Measurements from ENCODE around the gene S100A14.
A peak's percentile ranks its signal among the peaks of the same experiment; 100 is the strongest.

Gene S100A14

DNA sequence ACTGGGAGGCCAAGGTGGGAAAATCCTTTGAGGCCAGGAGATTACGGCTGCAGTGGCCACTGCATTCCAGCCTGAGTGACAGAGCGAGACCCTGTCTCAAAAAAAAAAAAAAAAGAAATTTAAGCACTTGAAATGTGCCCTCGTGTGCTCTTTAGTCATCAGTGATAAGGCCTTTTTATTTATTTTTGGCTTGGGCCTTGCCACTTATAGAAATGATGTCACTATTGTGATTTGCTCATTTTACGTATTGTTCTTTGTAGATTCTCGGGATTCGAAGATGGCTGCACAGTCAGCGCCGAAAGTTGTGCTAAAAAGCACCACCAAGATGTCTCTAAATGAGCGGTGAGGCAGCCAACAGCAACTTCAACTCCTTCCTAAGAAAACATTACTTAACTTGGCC, 20.2 kb upstream of the S100A14 start:
- no peak for DNase-seq

DNA sequence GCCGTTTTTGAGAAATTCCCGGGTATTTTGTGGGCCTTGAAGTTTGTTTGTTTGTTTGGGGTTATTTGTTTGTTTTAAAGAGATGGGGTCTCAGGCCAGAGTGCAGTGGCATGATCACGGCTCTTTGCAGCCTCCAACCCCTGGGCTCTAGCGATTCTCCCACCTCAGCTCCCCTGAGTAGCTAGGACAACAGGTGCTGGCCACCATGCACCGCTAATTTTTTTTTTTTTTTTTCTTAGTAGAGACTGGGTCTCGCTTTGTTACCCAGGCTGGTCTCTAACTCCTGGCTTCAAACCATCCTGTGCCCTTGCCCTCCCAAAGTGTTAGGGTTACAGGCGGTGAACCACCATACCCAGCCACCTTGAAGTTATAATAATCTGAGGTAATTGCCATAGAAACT, 19.7 kb upstream of the S100A14 start:
- no peak for DNase-seq

DNA sequence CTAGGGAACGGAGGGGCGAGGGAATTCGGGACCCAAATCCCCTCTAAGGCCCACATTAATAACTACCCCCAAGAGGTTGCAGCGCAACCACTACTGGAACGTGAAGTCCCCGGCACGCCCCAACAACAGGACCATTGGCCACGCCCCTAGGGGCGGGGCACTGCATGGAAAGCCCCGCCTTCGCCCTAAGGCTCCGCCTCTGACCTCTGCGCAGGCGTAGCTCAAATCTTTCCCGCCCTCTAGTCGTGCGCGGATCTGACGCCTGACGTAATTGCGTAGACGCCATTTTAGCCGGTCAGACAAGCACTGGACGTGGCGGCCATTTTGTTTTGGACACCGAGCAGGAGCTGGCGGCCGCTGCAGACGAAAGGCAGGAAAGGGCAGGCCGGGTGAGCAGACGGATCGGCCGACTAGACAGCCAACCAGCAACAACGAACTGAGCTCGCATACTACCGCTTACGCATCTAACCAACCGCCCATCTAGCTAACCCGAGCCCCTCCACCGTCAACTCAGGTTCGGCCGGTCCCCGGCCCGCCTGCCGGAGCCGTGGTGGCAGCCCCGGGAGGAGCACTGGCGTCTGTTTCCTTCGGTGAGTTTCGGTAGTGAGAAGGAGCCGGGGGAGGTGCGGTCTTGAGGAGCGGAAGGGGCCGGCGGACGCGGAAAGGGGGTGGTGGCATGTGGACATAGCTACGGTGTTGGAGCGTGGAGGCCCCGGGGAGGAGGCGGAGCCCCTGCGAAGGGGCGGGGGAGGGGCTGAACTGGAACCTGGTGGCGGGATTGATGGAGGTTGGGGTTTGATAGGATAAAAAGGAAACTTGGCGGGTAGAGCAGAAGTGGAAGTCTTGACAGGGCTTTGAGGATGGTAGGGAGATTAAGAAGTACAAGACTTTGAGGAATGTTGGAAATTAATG, 17.9 kb upstream of the S100A14 start, which contains the start of gene CHTOP:
Gene CHTOP (plus strand): TSS at position 313 of the 912 bp plus-strand sequence. CDS start 2,523 bp downstream, outside the sequence.
- DNase-seq = peak; percentile 100

DNA sequence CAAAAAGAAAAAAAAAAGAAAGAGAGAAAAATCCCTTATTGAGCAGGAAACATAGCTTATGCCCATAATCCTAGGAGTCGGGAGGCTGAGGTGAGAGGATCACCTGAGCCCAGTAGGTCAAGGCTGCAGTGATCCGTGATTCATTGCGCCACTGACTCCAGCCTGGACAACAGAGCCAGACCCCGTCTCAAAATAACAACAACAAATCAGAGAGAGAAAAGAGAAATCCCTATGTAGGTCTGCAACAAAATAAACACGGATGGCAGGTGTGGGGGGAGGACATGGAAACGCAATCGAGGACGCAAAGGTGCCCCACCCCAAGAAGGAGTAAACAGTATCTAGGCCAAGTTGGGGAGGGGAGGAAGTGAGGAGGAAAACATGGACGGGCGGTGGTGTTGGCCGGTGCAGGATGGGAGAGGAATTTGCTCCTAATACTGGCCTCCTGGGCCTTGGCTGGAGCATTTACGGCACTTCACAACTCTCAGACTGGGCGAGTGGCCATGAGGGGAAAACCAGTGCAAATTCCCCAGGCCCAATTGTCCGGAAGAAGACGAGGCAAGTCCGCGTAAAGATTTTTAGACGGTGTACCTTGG, 17.1 kb upstream of the S100A14 start:
- DNase-seq = peak; percentile 74

DNA sequence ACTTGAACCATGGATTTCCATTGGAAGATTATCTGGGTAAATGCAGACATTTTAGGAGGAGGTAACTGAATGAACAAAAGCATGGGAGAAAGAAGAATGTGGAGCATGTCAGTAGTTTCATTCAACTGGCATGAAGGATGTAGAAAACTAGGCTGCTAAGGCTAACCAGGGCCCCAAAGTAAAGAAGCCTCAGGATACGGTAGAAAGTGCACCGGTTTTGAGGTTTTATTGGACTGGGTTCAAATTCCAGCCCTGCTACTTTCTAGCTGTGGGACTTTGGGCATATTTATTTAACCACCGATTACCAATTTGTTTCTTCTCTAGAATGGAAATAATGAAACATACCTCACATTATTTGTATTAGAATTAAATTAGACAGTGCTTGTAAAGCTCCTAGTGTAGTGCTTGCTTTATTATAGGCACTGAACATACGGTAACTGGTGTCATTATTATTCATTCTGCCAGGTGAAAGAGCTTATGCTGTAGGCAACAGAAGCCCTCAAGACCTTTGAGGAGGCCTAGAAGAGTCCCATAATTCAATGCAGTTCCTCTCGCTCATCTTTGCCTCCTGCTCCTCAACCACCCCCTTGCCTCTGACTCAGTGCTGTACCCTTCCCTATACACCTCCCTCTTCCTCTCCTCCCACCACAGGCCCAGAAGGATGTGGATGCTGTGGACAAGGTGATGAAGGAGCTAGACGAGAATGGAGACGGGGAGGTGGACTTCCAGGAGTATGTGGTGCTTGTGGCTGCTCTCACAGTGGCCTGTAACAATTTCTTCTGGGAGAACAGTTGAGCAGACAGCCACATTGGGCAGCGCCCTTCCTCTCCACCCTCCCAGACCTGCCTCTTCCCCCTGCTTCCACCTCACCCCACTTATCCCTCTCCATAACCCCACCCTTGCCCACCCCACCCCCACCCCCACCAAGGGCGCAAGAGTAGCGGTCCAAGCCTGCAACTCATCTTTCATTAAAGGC, 15.2 kb upstream of the S100A14 start:
- DNase-seq = no peak

DNA sequence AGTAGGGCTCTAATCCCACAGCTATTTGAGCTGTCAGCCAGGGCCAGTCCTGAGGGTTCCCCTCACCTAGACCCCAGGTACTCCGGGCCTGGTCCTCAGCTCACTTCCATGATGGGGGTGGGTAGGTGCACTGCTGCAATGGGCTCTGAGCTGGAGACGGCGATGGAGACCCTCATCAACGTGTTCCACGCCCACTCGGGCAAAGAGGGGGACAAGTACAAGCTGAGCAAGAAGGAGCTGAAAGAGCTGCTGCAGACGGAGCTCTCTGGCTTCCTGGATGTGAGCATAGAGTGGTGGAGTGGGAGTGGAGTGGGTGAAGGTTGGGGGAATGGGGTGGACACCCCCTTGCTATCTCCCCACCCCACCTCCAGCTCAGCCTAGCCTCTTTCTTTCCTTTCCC, 14.3 kb upstream of the S100A14 start:
- DNase-seq = no peak

DNA sequence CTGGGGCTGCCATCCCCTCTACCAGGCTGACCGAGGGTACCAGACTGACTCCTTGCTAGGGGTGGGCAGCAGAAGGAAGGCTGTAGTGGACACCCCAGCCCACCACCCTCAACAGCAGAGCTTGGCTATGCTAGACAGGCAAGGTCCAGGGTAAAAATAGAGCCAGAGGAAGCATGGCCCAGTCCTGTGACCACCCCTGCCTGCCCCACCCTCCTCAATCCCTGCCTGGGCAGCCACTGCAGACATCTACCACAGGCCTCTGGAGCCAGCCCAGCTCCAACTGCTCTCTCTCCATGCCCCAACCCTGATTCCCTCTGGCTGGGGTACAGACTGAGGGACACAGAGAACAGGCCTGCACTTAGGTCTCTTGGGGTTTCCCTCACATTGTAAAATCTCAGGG, 13.8 kb upstream of the S100A14 start:
- no peak for DNase-seq

DNA sequence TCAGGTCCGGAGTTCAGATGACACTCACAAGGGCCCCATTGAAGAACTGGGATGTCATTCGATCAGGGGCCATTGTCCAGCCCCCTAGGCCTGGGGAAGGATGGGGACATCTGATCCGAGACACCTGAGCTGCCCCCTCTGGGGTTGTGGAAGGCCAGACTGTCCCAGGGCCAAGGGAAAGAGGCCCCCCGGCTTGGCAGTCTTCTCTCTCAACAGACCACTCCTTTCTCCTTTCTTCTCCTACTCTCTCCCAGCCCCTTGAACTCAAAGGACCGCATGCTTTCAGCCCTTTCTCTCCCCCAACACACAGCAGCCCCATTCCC, 13.2 kb upstream of the S100A14 start:
- no peak for DNase-seq

DNA sequence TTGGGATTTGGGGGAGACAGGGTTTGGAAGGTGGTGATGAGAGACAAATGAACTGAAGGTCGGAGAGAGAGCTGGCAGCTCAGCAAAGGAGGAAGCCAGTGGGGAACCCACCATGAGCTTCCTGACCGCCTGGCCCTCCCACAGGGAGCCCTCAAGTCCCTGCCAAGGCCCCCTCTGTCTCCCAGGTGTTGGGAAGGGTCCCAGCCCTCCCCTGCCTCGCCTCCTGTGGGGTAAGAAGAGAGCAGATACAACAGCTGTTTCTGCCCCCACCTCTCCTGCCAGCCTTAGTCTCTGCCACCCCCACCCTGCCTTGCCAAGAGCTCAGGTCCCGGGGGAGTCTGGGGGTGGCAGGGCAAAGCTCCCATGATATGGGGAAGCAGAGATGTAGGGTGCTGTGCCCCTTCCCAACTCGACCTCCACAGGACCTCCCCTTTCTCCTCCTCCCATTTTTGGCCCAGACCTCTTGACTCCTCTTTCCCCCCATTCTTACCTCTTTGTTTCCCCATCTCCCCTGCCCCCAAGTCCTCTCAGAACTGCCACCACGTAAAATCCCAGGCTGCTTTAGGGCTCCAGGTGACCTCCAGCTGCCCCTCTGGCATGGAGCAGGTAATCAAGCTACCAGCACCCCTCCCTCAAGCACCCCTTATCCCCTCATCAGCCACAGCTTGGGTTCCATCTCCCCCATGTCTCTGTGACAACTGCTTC, 12.7 kb upstream of the S100A14 start:
- no peak for DNase-seq

DNA sequence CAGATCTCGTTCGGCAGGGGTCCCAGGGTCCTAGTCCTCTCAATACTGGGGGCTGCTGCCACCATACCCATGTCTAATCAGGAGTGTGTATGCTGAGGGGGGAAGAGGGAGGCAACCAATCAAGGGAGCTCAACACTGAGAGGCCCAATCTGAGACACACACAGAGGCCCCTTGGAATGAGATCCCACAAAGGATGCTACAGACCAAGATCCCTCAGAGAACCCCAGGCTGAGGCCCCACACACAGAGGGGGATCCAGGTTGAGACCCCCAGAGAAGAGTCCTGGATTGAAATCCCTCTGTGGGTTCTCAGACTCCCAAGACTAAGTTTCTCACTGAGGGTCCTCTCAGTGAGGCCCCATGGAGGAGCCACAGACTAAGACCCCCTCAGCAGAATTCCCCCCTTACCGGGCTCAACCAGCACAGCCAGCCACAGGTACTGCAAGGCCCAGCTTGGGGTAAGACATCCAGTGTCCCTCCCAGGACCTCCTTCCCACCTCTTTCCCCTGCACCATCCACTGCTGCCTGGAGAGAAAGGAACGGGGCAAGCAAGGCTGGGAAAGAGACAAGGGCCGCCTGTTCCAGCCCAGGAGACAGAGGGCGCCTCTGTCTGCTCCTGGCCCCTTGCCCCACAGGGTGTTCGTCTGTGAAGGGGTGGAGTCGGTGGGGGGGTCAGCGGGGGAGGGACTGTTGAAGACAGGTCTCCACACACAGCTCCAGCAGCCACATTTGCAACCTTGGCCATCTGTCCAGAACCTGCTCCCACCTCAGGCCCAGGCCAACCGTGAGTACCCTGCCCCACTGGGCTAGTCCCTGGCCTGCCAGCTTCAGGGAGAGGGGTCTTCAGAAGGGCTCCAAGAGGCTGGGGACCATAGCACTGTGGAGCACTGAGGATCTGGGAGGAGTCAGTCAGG, 11.8 kb upstream of the S100A14 start, which contains the start of gene S100A1:
Gene S100A1 (plus strand): TSS at position 720 of the 912 bp plus-strand sequence. CDS start 2,088 bp downstream, outside the sequence.
- no peak for DNase-seq

DNA sequence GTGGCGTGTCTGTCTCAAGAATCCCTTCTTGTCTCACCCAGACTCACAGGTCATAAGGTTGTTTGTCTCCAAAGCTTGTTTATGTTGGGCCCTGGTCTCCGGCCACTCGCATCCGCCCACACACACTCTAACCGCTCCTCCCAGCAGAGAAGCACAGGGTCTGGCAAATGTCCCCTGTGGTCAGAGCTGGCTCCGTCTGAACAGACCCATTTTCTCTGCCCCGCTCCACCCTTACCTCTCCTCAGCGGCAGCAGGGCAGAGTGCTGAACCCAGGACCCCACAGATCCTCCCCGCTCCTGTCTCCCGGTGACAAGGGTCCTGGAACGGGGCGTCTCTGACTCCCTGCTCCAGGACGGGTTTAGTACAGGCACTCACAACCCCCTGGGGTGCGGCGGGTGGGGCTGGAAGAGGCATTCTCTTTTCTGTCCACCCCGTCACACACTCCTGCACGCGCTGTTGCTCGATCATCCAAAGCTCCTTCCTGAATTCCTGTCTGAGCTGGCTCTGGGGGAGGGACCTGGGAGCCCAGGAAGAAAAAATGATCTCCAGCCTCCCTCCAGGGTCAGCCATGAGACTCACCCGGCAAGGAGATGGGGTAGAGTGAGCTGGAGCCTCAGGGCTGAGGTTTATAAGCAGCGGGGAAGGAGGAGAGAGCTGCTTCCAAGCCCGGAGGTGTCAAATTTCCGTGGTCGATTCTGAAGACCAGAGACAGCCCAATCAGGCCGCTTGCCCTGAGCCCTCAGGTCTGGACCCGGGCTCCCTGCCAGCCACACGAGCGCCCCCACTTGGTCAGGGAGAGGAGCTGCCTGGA, 11.0 kb upstream of the S100A14 start, which contains the start of gene S100A13:
Gene S100A13 (minus strand): TSS at position 602 of the 811 bp plus-strand sequence. CDS start 1,033 bp downstream, outside the sequence.
- DNase-seq = peak; percentile 93

DNA sequence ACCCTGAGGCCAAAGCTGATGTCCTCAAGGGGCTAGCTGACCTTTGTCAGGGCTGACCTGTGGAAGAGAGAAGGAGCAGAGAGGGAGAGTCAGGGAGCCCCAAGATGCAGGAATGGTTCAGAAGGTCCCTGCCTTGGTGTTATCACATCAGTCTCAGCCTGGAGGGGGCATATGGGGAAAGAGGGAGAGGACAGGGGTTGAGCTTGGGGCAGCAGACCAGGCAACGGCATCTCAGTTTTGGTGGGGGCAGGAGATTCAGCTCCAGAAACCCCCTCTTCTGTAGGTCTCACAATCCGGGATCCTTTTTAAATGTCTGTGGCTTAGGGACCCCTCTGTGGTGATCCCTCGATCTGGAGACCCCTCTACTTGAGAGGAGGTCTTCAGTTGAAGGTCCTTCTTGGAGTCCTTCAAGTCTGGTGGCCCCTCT, 10.4 kb upstream of the S100A14 start:
- no peak for DNase-seq

DNA sequence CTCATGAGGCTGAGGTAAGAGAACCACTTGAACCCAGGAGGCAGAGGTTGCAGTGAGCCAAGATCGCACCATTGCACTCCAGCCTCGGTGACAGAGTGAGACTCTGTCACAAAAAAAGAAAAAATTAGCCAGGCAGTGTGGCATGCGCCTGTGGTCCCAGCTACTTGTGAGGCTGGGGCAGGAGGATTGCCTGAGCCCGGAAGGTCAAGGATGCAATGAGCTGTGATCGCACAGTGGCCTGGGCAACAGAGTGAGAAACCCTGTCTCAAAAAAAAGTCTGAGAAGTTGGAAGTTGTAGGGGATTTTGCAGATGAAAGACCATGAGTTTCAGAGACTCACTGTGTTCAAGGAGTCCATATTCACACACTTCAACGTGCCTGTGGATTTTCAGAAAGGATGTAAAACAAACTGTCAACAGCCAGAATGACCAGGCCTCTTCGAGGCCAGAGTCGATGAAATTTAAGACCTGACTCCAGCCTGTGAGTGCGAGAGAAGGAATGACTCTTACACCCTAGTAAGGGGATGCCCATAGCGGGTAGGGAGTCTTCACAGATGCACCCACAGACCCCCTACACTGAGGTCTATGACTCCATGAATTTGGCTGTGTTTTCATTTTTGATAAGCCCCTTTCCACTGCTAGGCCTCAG, 9.0 kb upstream of the S100A14 start:
- DNase-seq = no peak

DNA sequence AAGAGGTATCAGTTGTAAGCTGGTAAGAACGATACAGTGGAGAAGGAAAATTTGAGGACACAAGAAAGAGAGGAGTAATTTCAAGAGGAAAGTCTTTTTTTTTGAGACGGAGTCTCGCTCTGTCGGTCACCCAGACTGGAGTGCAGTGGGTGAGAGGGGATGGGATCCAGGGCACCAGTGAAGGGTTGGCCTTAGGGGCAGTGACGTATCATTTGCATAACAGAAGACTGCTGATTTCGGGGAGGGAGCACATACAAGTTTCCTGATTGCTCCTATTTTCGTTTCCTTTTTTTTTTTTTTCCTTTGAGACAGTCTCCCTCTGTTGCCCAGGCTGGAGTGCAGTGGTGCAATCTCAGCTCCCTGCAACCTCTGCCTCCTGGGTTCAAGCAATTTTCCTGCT, 7.0 kb upstream of the S100A14 start:
- DNase-seq = no peak

DNA sequence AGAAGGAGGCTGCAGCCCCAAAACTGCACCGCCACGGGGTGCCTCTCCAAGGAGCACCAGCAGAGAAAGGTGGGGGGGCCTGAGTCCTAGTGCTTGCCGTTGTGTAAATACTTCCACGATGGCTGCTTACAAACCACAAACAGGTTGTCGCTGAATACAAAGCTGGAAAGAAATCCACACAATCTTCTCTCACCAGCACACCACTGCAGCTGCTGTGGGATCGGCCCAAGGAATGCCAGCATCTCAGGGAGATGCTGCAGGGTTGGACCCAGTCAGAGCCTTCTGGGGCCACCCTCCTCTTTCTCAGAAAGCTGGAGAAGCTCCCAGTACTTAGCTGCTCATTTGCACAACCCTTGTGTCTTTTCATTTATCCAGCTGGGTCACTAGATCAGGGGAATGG, 3.0 kb upstream of the S100A14 start:
- DNase-seq = no peak

DNA sequence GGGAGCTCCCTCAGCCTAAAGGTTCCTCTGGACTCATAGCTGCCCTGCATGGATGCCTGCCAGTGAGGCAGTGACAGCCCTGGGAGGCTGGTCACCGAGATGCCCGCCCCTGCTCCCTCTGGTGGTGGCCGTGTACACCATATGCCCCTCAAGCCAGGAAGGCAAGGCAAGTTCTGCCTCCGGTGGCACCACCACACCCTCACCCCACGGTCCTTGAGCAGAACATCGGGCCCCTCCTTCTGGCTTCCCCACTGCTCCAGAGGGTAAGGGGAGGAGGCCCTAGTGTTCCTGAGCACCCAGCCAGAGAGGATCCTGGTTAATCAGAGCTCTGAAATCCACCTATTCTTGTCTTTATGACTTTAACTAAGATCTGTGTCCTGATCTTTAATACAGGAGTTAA, 1.5 kb upstream of the S100A14 start:
- peak; percentile 72 for DNase-seq

DNA sequence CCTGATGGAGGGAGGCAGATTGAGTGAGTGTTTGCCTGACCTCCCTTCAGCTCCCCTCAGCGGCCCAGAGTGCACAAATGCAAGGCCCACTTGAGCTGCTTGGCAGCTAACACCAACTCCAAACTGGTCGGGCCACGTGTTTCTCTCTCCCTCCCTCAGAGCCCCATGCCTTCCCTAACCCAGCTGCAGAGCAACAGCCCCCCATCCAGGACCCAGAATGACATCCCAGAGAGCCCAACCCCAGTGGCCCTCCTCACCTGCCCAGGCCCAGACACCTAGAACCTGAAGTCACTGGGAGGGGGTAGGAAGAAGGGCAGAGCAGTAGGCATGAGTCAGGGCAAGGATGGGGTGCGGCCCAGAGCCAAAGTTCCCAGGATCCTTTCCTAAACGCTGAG, 789 bp upstream of the S100A14 start:
- no peak for DNase-seq

DNA sequence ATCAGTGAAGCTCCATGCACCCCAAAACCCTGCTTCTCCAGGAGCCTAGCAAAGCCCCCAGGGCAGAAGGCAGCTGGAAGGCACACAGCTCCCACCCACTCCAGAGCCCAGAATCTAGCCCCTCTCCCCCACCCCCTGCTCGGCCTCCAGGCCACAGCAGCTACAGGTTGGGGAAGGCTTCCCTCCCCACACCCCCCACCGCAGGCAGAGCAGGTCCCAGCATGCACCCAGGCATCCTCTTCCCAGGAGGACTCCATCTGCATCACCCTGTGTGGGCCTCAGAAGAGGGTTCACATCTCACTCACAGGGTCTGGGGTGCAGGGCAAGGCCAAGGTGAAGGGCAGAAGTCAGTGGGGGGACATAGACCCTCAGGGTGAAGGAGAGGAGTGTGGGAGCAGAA, 719 bp downstream of the S100A14 start:
- DNase-seq = no peak

DNA sequence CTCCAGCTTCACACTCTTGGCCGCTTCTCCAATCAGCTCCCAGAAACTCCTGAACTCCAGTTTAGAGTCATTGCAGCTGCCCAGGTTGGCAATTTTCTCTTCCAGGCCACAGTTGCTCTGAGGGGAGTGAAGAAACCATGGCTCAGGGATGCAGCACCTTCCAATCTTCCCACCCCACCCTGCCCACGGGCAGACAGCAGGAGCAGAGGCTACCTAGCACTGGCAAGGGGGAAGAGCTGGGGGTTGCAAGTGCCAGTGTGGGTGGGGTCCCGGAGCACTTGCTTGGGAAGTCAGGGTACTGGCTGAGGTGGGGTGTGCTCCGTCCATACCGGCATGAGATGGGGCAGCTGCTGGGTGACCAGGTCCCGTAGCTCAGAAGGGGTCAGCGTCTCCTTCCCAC, 1.2 kb downstream of the S100A14 start:
- no peak for DNase-seq

Data from NCI-H345 (cell line).